GM12874 (cell line): ENCODE data around the gene ZBTB38.

Source experiments
- CTCF ChIP-seq: IDR thresholded peaks from 2 replicates; pipeline ENCODE4 v1.5.1; 2011; ENCODE audit warnings: low read depth, mild to moderate bottlenecking, control low read depth, low read length, moderate library complexity; ENCODE audit not compliant: insufficient read depth

The ZBTB38 gene

GRCh38 chr3:141368062-141368924 is at the start of gene ZBTB38:
Gene ZBTB38 (plus strand): TSS chr3:141368504. CDS start chr3:141442389, 73,885 bp downstream.
- TF ChIP-seq CTCF = no peak

GRCh38 chr3:141320399-141321108 is 47.8 kb upstream of the ZBTB38 start:
- TF ChIP-seq CTCF = no peak

- no peak for TF ChIP-seq CTCF
Measured at GRCh38 chr3:141321109-141321497, 47.2 kb upstream of the ZBTB38 start.

- TF ChIP-seq CTCF = no peak
Measured at GRCh38 chr3:141323936-141324704, 44.2 kb upstream of the ZBTB38 start.

GRCh38 chr3:141326123-141326522 is 42.2 kb upstream of the ZBTB38 start:
- TF ChIP-seq CTCF = no peak

GRCh38 chr3:141326626-141327025 is 41.7 kb upstream of the ZBTB38 start:
- TF ChIP-seq CTCF = no peak
